Caco-2 (cell line): ENCODE data around the gene TRIM60. TPM values are rescaled to one million over a fixed set of nuclear protein-coding genes. Genes with fewer than 3 reads are reported as not detected.

Experiments
- BruUV-seq: library from RNA; stranded (reverse); fragments of 400-500 nt; replicated peaks from 2 replicates; lab custom pipeline; 2021; lab: Mats Ljungman, UMichigan
- CTCF ChIA-PET: fragments of 300-600 bp; sonication (Branson Sonifier 250); formaldehyde crosslinking; loops from one replicate; lab custom pipeline; 2022; ENCODE audit warnings: antibody characterized with exemption; lab: Charles Lee
- POLR2A ChIA-PET: fragments of 300-600 bp; sonication (Branson Sonifier 250); formaldehyde crosslinking; loops from one replicate; lab custom pipeline; 2022; ENCODE audit warnings: antibody characterized with exemption; lab: Charles Lee
- DNase-seq, 2 experiments: peaks; one replicate each; pipeline versions ENCODE4 v3.0.0 to v3.0.0-alpha.2; 2020 to 2022
- H3K27me3 ChIP-seq: replicated peaks from 2 replicates; pipeline ENCODE4 v1.6.0; 2011; ENCODE audit warnings: low read length; ENCODE audit not compliant: control insufficient read depth, insufficient read depth
- H3K36me3 ChIP-seq: 2 replicates; pipeline ENCODE4 v1.5.1; 2011; ENCODE audit warnings: low read length; ENCODE audit not compliant: control insufficient read depth, insufficient read depth
- H3K4me1 ChIP-seq: fragments of 250-450 bp; sonication (Bioruptor Pico); 2 replicates; pipeline ENCODE4 v1.5.1; 2020; ENCODE audit warnings: mild to moderate bottlenecking
- H3K4me3 ChIP-seq: 2 replicates; pipeline ENCODE4 v1.5.1; 2011; ENCODE audit warnings: low read depth, mild to moderate bottlenecking, control low read depth, low read length
- H3K9me3 ChIP-seq: fragments of 250-450 bp; sonication (Bioruptor Pico); 2 replicates; pipeline ENCODE4 v1.5.1; 2020; ENCODE audit warnings: mild to moderate bottlenecking, moderate library complexity
- H3K27ac Mint-ChIP-seq: one replicate; pipeline ENCODE4 v1.8.0; 2022; ENCODE audit warnings: mixed read lengths; ENCODE audit not compliant: unreplicated experiment
- H3K27me3 Mint-ChIP-seq: one replicate; pipeline ENCODE4 v1.8.0; 2022; ENCODE audit warnings: mixed read lengths; ENCODE audit not compliant: insufficient read depth, unreplicated experiment
- H3K36me3 Mint-ChIP-seq: one replicate; pipeline ENCODE4 v1.8.0; 2022; ENCODE audit warnings: mild to moderate bottlenecking, mixed read lengths; ENCODE audit not compliant: insufficient read depth, unreplicated experiment
- H3K4me1 Mint-ChIP-seq: one replicate; pipeline ENCODE4 v1.8.0; 2022; ENCODE audit warnings: low read depth, mixed read lengths; ENCODE audit not compliant: unreplicated experiment
- H3K4me3 Mint-ChIP-seq: one replicate; pipeline ENCODE4 v1.8.0; 2022; ENCODE audit warnings: mild to moderate bottlenecking, moderate library complexity, mixed read lengths; ENCODE audit not compliant: unreplicated experiment
- H3K9me3 Mint-ChIP-seq: one replicate; pipeline ENCODE4 v1.8.0; 2022; ENCODE audit warnings: mixed read lengths; ENCODE audit not compliant: unreplicated experiment
- intact Hi-C: fragments of 100-400 bp; cut with micrococcal nuclease; formaldehyde crosslinking; loops from one replicate; pipeline ENCODE4 v1.10.0; 2022; ENCODE audit not compliant: unreplicated experiment
- total RNA-seq: library from RNA; stranded (reverse); gene quantifications from 2 replicates; pipeline ENCODE4 v1.2.3, GENCODE V29; 2022
- TF ChIP-seq, protein P1 (sequence below), 2 experiments: fragments of 200-600 bp in 1 of 2; IDR thresholded peaks; 1 replicate in 1 of 2; 2 replicates in 1 of 2; pipeline versions ENCODE4 v1.5.1 to v1.8.0; 2011 to 2022; ENCODE audit warnings: antibody characterized with exemption in 1 of 2, control low read depth in 1 of 2, inconsistent platforms in 1 of 2, low read depth in 1 of 2, low read length in 1 of 2, mild to moderate bottlenecking in 1 of 2, moderate library complexity in 1 of 2; ENCODE audit not compliant: insufficient read depth in 1 of 2, severe bottlenecking in 1 of 2, unreplicated experiment in 1 of 2

Gene TRIM60
- total RNA-seq, 1 experiment from 2014 or later = not detected

GRCh38 chr4:165005352-165005925, 26.4 kb upstream of the TRIM60 start:
- no peak overlapping the region for H3K27ac Mint-ChIP-seq
- Histone ChIP-seq H3K4me3 (no peak overlapping the region), H3K27me3 (no peaks in the 10 kb centered on the region), H3K4me1 (no peaks in the 10 kb centered on the region), H3K36me3 (no peaks in the 10 kb centered on the region), H3K9me3 (no peaks in the 10 kb centered on the region)
- intact Hi-C loops = loop anchor here (10.0 kb wide), 1 partner anchor 89 kb away; no protein-coding TSS in a partner anchor
- no TSS peak for BruUV-seq
- H3K4me3 Mint-ChIP-seq = no peak overlapping the region
- no peak for DNase-seq
- POLR2A ChIA-PET = no interaction called here
- no peaks in the 10 kb centered on the region for H3K9me3 Mint-ChIP-seq
- H3K4me1 Mint-ChIP-seq = no peaks in the 10 kb centered on the region
- TF ChIP-seq, protein P1, sequence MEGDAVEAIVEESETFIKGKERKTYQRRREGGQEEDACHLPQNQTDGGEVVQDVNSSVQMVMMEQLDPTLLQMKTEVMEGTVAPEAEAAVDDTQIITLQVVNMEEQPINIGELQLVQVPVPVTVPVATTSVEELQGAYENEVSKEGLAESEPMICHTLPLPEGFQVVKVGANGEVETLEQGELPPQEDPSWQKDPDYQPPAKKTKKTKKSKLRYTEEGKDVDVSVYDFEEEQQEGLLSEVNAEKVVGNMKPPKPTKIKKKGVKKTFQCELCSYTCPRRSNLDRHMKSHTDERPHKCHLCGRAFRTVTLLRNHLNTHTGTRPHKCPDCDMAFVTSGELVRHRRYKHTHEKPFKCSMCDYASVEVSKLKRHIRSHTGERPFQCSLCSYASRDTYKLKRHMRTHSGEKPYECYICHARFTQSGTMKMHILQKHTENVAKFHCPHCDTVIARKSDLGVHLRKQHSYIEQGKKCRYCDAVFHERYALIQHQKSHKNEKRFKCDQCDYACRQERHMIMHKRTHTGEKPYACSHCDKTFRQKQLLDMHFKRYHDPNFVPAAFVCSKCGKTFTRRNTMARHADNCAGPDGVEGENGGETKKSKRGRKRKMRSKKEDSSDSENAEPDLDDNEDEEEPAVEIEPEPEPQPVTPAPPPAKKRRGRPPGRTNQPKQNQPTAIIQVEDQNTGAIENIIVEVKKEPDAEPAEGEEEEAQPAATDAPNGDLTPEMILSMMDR (IDR thresholded peaks at IDR 0.05; ENCODE audit: insufficient read depth in 1 of 2, low read depth in 1 of 2, low read length in 1 of 2, severe bottlenecking in 1 of 2, unreplicated experiment in 1 of 2) = no peak
- H3K27me3 Mint-ChIP-seq = no peaks in the 10 kb centered on the region
- CTCF ChIA-PET = no interaction called here
- H3K36me3 Mint-ChIP-seq = no peaks in the 10 kb centered on the region

DNA sequence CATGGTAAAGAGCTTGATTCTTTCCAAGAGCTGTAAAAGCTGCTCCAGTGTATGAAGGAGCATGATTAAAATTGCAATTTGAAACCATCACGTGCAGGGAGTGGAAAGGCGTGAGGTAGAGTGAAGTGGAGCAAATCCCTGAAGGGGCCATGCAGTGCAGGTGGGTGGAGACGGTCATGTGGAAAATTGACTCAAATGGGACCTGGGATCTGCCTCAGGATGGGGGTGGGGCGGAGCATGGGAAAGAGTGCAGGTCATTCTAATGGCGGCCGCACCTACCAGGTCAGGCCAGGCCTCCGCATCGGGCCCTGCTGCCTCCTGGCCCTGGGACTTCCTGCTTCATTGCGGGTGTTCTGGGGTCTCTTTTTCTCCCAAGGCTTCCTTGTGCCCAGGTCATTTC, 25.3 kb upstream of the TRIM60 start:
- CTCF ChIA-PET = no interaction called here

GRCh38 chr4:165006886-165007285, 24.9 kb upstream of the TRIM60 start:
- BruUV-seq = no TSS peak
- ChIA-PET CTCF (no interaction called here), POLR2A (no interaction called here)
- H3K27me3 Mint-ChIP-seq = no peaks in the 10 kb centered on the region
- no peaks in the 10 kb centered on the region for H3K4me1 Mint-ChIP-seq
- Histone ChIP-seq H3K9me3 (no peaks in the 10 kb centered on the region), H3K4me3 (no peak overlapping the region), H3K4me1 (no peaks in the 10 kb centered on the region), H3K27me3 (no peaks in the 10 kb centered on the region), H3K36me3 (no peaks in the 10 kb centered on the region)
- intact Hi-C loops = loop anchor here (10.0 kb wide), 1 partner anchor 88 kb away; no protein-coding TSS in a partner anchor
- no peak overlapping the region for H3K4me3 Mint-ChIP-seq
- H3K27ac Mint-ChIP-seq = no peak overlapping the region
- DNase-seq = no peak
- TF ChIP-seq, protein P1 (IDR thresholded peaks at IDR 0.05; ENCODE audit: insufficient read depth in 1 of 2, low read depth in 1 of 2, low read length in 1 of 2, severe bottlenecking in 1 of 2, unreplicated experiment in 1 of 2) = no peak
- H3K36me3 Mint-ChIP-seq = no peaks in the 10 kb centered on the region
- H3K9me3 Mint-ChIP-seq = no peaks in the 10 kb centered on the region

More for the DNA sequence above, 25.3 kb upstream of the TRIM60 start:
- Histone ChIP-seq H3K27me3 (no peaks in the 10 kb centered on the region), H3K4me3 (no peak overlapping the region), H3K9me3 (no peaks in the 10 kb centered on the region), H3K36me3 (no peaks in the 10 kb centered on the region), H3K4me1 (no peaks in the 10 kb centered on the region)
- no TSS peak for BruUV-seq
- H3K27me3 Mint-ChIP-seq = no peaks in the 10 kb centered on the region
- H3K4me3 Mint-ChIP-seq = no peak overlapping the region
- intact Hi-C loops = loop anchor here (10.0 kb wide), 1 partner anchor 88 kb away; no protein-coding TSS in a partner anchor
- no peaks in the 10 kb centered on the region for H3K4me1 Mint-ChIP-seq
- H3K9me3 Mint-ChIP-seq = no peaks in the 10 kb centered on the region
- H3K36me3 Mint-ChIP-seq = no peaks in the 10 kb centered on the region
- TF ChIP-seq, protein P1 (IDR thresholded peaks at IDR 0.05; ENCODE audit: insufficient read depth in 1 of 2, low read depth in 1 of 2, low read length in 1 of 2, severe bottlenecking in 1 of 2, unreplicated experiment in 1 of 2) = no peak
- POLR2A ChIA-PET = no interaction called here
- no peak for DNase-seq
- no peak overlapping the region for H3K27ac Mint-ChIP-seq
